ENCODE measurements around the gene TBX6.

Gene TBX6

DNA sequence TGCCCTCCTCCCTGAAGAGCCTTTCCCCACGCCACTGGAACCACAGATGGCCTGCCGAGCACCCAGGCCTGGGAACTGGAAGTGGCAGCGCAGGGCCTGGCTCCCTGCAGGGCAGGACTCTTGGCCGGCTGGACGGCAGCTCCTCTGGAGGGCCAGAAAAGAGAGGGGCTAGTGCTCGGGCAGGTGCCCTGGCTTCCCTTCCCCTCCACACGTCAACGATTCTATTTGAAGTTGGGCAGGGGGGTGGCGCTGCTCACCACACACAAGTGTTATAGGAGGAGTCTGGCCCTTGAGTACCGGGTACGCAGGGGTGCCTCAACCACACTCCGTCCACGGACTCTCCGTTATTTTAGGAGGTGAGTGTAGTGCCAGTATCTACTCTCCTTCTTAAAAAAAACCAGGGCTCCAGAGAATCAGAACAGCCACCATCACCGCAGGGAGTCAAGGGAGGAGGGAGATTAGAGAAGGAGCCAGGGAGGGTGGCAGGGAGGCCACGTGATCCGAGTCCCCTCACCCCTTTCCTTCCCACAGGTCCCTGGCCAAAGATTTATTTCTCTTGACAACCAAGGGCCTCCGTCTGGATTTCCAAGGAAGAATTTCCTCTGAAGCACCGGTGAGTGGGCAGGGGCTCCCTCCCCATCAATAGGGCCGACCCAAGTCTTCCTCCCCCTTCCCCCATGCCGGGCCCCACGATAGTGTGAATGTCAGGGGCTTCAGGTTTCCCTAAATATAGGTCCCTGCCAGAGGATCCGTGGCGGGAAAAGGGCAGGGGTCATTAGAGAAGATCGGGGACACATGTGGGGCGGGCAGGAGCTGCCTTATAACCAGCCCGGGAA, 27.6 kb downstream of the TBX6 start:
- TF ChIP-seq CTCF (IDR thresholded peaks at IDR 0.05; ENCODE audit: extremely low read depth, insufficient read depth, missing control alignments) = peak; percentile 50
- in situ Hi-C loops (cut with MboI; ENCODE audit: low pct_unique_long_range_greater_than_20kb, low sequenced_read_pairs, unreplicated experiment) = no loop called here
- peak; percentile 82 for DNase-seq (ENCODE audit: low spot score)

GRCh38 chr16:30063278-30063892, 28.3 kb downstream of the TBX6 start:
- in situ Hi-C loops (cut with MboI; ENCODE audit: low pct_unique_long_range_greater_than_20kb, low sequenced_read_pairs, unreplicated experiment) = no loop called here
- no peak for TF ChIP-seq CTCF (IDR thresholded peaks at IDR 0.05; ENCODE audit: extremely low read depth, insufficient read depth, missing control alignments)
- no peak for DNase-seq (ENCODE audit: low spot score)

GRCh38 chr16:30060836-30061554, 30.7 kb downstream of the TBX6 start:
- no peak for TF ChIP-seq CTCF (IDR thresholded peaks at IDR 0.05; ENCODE audit: extremely low read depth, insufficient read depth, missing control alignments)
- in situ Hi-C loops (cut with MboI; ENCODE audit: low pct_unique_long_range_greater_than_20kb, low sequenced_read_pairs, unreplicated experiment) = no loop called here
- DNase-seq (ENCODE audit: low spot score) = no peak

DNA sequence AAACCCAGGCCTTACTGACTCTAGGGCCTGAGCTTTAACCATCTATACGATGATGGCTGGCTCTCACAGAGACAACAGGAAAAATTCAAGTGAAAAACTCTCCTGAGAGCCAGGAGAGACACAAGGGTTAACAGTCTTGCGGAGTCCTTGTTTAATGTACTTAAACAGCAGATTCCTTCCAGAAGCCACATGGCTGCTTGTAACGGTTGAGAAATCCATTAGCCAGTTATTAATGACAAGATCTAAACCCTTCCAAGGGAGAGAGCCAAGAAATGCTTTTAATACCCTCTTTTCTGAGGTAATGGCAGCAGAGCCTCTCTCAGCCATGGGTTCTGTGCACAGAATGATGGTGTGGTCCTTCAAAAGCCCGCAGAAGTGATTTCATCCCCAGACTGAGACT, 31.4 kb downstream of the TBX6 start:
- TF ChIP-seq CTCF (IDR thresholded peaks at IDR 0.05; ENCODE audit: extremely low read depth, insufficient read depth, missing control alignments) = no peak
- no peak for DNase-seq (ENCODE audit: low spot score)
- in situ Hi-C loops (cut with MboI; ENCODE audit: low pct_unique_long_range_greater_than_20kb, low sequenced_read_pairs, unreplicated experiment) = no loop called here

DNA sequence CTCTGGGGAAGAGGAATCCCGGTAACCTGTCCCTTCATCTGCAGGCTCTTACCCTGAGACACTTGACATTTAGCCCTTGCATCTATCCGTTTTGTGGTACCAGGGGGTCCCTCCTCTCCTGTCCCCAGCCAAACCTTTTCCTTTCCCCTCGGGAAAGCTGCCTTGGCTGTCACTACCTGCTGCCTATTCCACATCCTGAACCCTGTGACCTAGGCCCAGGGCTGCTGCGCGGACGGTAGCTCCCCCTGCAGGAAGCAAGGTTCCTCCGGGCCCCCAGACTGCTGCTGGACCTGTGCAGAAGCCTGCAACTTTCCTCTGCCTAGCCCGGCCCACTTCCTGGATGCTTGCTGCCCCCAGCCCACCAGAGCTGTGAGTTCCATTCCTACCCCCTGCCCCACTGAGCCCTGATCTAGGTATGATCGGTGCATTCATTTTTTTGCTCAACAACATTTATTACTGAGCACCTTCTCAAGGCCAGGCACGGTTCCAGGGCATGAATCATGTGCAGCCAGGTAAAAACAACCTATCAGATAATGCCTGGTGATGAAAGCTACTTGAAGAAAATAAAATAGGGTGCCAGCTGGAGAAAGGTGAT, 36.7 kb downstream of the TBX6 start:
- in situ Hi-C loops (cut with MboI; ENCODE audit: low pct_unique_long_range_greater_than_20kb, low sequenced_read_pairs, unreplicated experiment) = no loop called here
- peak; percentile 79 for TF ChIP-seq CTCF (IDR thresholded peaks at IDR 0.05; ENCODE audit: extremely low read depth, insufficient read depth, missing control alignments)
- peak; percentile 66 for DNase-seq (ENCODE audit: low spot score)

GRCh38 chr16:30054451-30054850, 37.3 kb downstream of the TBX6 start:
- no peak for DNase-seq (ENCODE audit: low spot score)
- TF ChIP-seq CTCF (IDR thresholded peaks at IDR 0.05; ENCODE audit: extremely low read depth, insufficient read depth, missing control alignments) = no peak
- in situ Hi-C loops (cut with MboI; ENCODE audit: low pct_unique_long_range_greater_than_20kb, low sequenced_read_pairs, unreplicated experiment) = no loop called here

Data from GM13977 (cell line).